Stimulated activated CD4-positive, alpha-beta T cell treated with anti-CD3 and anti-CD28 coated beads, Interleukin-4, amount 100 ng/mL, for 48 hours (primary cell): ENCODE results near the gene PLSCR3.

Experiments
- DNase-seq, 2 donors: peaks; one replicate each; pipeline ENCODE4 v3.0.0-alpha.2; 2020; ENCODE audit warnings: low read depth in 2 of 2

PLSCR3 gene

GRCh38 chr17:7426896-7427489 lies 32.7 kb upstream of the PLSCR3 start:
- DNase-seq: no peak

- no peak for DNase-seq
Observed at GRCh38 chr17:7426203-7426863, 32.0 kb upstream of the PLSCR3 start.

- DNase-seq: no peak
Observed at GRCh38 chr17:7425756-7426155, 31.4 kb upstream of the PLSCR3 start.

GRCh38 chr17:7425316-7425715 lies 31.0 kb upstream of the PLSCR3 start, which contains the start of gene SPEM2:
Gene SPEM2, plus strand, starts transcription at chr17:7425616. Its CDS starts 73 bp downstream, at chr17:7425689.
- DNase-seq: no peak

GRCh38 chr17:7423679-7424078 lies 29.4 kb upstream of the PLSCR3 start:
- DNase-seq: no peak

DNA sequence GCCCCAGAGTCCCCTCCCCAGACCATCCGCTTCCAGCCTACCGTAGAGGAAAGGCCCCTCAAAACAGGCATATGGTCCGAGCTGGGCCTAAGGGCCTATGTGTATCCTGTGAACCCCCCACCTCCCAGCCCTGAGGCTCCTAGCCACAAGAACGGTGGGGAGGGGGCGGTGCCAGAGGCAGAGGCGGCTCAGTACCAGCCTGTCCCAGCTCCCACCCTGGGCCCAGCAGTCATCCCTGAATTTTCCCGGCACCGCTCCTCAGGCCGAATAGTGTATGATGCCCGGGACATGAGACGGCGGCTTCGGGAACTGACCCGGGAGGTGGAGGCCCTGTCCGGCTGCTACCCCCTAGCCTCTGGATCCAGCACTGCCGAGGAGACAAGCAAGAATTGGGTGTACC lies 26.9 kb upstream of the PLSCR3 start:
- no peak for DNase-seq

- DNase-seq: no peak
Observed at GRCh38 chr17:7419819-7420610, 25.7 kb upstream of the PLSCR3 start, which contains the start of gene SPEM1. Gene SPEM1, plus strand, starts transcription at chr17:7420324. Its CDS starts 61 bp downstream, at chr17:7420385.

DNA sequence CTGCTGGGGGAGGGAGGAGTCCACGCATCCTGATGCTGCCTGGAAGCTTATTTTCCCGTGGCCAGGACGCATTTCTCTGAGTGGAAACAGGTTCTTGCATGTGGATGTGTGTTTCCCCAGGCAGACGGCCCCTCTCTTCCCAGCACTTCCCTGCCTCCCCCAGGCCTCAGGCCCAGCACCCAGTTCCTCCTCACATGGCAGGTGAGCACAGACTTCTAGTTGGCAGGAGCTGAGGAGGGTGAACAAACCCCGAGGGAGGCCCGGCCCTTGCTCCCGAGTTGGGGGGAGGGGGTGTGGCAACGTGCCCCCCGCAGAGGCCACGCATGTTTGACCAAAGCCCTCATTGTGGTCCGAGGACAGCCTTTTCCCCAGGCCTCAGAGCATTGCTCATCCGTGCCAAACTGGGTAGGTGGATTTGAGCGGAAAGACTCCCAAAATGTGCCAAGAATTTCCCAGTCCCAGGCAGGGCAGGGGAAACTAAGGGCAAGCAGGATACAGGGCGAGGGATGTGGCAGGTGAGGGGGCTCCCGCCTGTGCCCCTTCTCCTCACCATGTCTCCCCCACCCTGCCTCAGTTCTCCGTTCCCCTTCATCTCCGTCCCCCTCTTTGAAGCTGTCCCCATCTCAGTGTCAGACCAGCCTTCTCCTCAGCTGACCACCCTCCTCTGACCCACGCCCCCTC lies 24.3 kb upstream of the PLSCR3 start:
- no peak for DNase-seq

DNA sequence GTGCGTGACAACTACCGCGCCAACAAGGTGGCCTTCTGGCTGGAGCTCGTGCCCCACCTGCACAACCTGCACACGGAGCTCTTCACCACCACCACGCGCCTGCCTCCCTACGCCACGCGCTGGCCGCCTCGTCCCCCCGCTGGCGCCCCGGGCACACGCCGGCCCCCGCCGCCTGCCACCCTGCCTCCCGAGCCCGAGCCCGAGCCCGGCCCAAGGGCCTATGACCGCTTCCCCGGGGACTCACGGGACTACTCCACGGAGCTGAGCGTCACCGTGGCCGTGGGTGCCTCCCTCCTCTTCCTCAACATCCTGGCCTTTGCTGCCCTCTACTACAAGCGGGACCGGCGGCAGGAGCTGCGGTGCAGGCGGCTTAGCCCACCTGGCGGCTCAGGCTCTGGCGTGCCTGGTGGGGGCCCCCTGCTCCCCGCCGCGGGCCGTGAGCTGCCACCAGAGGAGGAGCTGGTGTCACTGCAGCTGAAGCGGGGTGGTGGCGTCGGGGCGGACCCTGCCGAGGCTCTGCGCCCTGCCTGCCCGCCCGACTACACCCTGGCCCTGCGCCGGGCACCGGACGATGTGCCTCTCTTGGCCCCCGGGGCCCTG lies 22.8 kb upstream of the PLSCR3 start:
- DNase-seq: no peak

DNA sequence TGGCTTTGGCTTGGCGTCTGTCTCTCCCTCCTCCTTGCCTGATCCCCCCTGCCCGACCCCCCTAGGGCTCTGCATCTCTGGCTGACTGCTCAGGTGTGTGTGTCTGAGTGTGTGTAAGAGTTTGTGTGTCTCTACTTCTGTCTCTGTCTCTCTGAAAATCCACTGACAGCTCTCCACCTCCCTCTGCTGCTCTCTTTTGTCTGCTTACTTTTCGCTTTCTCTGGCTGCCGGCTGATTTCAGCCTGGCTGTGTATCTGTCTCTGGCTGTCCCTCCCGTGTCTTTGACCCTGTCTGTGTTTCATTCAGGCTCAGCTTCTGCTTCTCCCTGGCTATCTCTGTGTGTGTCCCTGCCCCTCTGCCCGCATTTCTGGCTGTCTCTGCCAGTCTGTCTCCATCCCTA lies 22.0 kb upstream of the PLSCR3 start:
- DNase-seq: no peak

DNA sequence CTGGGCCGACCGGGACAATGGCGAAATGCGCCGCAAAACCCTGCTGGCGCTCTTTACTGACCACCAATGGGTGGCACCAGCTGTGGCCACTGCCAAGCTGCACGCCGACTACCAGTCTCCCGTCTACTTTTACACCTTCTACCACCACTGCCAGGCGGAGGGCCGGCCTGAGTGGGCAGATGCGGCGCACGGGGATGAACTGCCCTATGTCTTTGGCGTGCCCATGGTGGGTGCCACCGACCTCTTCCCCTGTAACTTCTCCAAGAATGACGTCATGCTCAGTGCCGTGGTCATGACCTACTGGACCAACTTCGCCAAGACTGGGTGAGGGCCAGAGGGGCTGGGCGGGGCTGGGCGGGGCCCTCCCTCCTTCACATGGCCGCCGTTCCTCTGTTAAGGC lies 21.5 kb upstream of the PLSCR3 start:
- DNase-seq: no peak

DNA sequence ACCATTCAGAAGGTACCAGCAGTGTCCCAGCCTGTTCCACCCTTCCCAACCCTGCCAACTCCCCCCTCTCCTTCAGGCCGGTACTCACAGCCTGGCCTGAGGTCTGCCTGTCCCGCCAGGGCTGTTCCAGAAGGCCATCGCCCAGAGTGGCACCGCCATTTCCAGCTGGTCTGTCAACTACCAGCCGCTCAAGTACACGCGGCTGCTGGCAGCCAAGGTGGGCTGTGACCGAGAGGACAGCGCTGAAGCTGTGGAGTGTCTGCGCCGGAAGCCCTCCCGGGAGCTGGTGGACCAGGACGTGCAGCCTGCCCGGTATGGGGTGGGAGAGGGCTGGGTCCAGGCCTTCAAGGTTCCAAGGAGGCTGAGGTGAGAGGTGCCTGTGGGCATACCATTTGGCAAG lies 20.5 kb upstream of the PLSCR3 start:
- DNase-seq: no peak

DNA sequence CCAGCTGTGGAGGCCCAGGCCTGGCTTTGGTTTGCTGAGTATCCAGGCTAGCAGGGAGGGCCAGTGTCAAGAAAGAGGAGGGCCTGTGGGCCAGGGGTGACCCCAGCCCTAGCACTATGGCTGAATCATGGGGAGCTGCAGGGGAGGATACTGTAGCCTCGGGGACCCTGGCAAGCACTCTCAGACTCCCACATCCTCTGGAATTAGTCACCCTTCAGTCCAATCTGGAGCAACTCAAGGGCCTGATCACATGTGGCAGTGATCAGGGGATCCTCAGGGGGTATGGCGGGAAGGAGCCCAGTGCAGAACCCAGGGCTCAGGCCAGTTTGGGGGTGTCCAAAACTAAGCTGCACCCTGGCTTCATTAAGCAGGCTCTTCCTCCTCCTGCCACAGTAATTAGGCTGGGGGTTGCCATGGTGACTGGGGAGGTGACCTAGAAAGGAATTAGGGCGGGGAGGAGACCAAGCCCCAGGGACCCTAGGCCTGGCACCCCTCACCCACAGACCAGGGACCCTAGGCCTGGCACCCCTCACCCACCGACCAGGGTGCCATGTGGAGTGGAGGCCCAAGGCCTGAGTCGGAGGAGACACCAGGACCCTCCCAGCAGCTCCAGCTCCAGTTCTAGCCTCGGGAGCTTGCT lies 19.1 kb upstream of the PLSCR3 start:
- no peak for DNase-seq

GRCh38 chr17:7411427-7411750 lies 17.1 kb upstream of the PLSCR3 start:
- DNase-seq: no peak

DNA sequence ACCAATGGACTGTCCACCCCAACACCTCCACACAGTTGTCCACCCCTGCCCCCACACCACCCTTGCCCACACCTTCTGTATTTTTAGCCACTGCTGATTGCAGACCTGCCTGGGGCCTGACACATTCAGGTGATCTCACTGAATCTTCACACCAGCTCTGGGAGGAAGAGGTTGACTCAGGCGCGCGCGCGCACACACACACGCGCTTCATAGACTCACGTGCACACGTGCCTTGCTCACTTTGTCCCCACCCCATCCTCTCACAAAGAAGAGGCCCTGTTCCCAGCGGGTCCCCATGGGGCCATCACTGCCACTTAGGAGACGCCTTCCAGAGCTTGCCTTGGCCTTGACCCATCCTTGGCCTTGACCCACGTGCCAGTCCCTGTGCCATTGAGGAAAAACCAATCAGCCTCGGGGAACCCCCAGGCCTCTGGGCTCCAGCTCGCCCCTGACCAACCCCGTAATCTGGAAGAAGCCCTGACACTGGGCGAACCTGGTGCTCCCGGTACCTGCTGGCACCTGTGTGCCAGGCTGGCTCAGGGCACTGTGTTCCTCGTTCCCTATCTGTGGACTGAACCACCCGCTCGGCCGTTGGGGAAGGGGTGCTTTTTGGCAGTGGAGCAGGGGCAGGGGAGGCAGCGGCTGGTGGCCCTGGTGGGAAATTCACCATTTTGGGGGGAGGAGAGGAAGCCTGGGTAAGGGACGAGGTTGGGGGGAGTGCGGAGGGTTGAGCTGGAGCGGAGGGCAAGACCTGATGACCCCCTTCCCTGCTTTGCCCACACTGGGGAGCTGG lies 16.5 kb upstream of the PLSCR3 start:
- no peak for DNase-seq

DNA sequence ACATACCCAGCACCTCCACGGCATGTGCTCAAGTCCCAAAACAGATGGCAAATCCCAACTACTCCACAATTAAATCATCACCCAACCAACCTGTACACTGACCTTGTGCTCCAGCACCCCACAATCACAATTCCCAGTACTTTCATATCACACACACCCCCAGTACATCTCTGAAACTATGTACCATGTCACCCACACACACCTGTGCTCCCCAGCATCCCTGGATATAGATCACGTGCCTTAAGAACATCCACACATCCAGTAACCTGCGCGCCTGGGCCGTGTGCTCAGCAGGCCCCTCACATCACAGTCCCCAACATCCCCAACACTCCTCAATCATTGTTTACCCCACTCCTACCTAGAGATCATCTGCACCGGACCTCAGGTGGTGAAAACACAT lies 15.4 kb upstream of the PLSCR3 start:
- DNase-seq: no peak

DNA sequence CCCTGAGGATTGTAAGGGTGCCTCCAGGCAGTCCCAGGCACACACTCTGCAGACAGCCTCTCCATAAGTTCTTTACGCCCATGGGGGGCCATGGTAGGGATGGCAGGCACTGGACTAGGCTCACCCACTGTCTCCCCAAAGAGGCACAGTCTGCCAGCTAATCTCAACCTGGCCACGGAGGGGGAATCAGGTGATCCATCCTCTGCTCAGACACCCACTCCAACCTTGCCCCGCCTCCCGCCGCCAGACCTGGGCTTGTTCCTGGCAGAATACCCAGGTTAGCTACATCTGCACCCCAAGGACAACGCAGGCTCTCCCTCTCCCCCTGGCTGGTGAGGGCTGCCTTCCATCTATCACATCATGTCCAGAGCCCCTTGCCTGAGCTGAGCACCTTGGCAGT lies 14.5 kb upstream of the PLSCR3 start:
- no peak for DNase-seq

GRCh38 chr17:7408252-7408727 lies 14.0 kb upstream of the PLSCR3 start:
- no peak for DNase-seq

- DNase-seq: no peak
Observed at GRCh38 chr17:7407485-7408251, 13.3 kb upstream of the PLSCR3 start, which contains the start of gene NLGN2. Gene NLGN2, plus strand, starts transcription at chr17:7407845. Its CDS starts 411 bp downstream, at chr17:7408256.

DNA sequence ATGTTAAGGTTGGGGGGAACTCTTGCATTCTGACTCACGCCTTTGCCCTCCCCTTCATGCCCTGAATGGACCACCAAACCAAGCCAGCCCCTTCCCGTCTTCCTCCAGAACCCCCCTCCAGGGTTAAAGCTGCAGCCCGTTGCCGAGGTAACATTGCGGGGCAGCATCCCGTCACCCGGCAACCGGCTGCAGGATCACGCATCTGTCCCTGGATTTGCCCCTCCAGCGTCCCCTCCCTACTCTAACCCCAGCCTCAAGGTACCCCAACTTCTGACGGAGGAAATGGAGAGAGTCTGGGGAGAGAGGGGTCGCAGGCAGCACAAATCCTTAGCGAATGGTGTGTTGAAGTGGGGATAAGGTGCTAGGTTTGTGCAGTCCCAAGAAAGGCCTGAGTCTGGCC lies 12.8 kb upstream of the PLSCR3 start:
- DNase-seq: no peak
